ENCODE measurements around the gene MARCO.

Gene MARCO

GRCh38 chr2:119040730-119041129, 98.7 kb downstream of the MARCO start:
- DNase-seq (ENCODE audit: low spot score) = no peak
